Measurements from ENCODE around the gene ZC2HC1C. TPM values are rescaled to one million over a fixed set of nuclear protein-coding genes. Genes with fewer than 3 reads are reported as not detected.
"Not testable (repeated sequence)": the region's sequence is repeated elsewhere in the genome, so short reads cannot be mapped to it uniquely, and the experiment has no call there.

Gene ZC2HC1C
- total RNA-seq, 1 experiment from 2014 or later: 2.1 TPM

DNA sequence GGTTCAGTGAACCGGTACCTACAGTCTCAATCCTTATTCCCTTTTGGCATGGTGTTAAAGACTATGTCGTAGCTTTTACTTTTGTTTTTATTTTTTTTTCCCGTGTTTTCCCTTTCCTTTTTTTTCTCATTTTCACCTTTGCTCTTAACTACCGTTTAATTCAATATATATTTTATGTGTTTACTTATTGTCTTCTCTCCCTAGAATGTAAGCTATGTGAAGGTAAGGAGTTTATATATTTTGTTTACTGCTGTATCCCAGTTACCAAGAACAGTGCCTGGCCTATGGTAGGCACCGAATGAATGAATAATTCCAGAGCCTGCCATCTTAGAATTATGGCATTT lies 17.9 kb upstream of the ZC2HC1C start:
- DNase-seq (ENCODE audit: low spot score): no peak

DNA sequence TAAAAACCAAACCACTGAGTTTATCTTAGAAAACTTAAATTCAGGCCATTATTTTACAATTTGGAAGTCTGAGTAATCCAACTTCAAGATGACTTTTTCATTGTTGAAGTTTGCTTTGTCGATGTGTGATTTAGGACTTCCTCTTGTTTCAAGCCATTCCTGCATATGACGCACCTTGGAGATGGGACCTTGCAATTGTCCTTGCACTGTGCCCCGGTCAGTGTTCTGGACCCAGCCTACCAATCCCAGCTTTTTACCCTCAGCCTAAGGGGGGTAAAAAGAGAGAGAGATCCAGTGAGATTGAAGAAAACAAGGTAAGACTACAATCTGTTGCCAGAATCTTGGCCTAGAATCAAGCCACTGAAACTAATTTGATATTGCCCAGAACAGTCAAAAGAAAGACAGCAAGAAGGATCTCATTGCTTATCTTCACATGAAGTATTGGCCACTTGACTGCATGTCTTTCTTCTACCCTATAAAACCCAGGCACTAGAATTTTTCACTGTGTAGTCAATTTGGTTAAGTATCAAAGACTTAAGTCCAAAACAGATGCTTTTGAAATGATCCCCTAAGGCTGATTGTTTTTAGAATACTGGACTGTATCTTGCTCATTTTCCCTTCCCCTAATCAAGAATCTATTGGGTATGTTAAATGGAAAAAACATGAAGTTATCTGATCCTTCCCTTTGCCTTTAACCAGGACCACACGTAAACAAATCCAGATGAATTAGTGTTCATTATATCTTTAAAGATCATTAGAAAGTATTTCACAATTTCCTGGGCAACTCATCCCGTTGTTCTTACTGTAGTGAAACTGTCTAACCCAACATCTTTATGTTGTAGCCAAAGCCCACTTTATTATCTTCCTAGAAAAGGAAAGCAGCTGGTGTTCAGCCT lies 15.8 kb upstream of the ZC2HC1C start:
- in situ Hi-C loops (cut with HindIII; ENCODE audit: low sequenced_read_pairs): no loop called here
- DNase-seq (ENCODE audit: low spot score): no peak

More for the DNA sequence above, 17.9 kb upstream of the ZC2HC1C start:
- in situ Hi-C loops (cut with HindIII; ENCODE audit: low sequenced_read_pairs): no loop called here

GRCh38 chr14:75054421-75054820 lies 15.0 kb upstream of the ZC2HC1C start:
- DNase-seq (ENCODE audit: low spot score): no peak
- in situ Hi-C loops (cut with HindIII; ENCODE audit: low sequenced_read_pairs): no loop called here

- in situ Hi-C loops (cut with HindIII; ENCODE audit: low sequenced_read_pairs): no loop called here
- DNase-seq (ENCODE audit: low spot score): no peak
These were observed 9.8 kb upstream of the ZC2HC1C start for GRCh38 chr14:75059642-75060041.

- DNase-seq (ENCODE audit: low spot score): no peak
- in situ Hi-C loops (cut with HindIII; ENCODE audit: low sequenced_read_pairs): no loop called here
These were observed 9.0 kb upstream of the ZC2HC1C start for GRCh38 chr14:75060420-75060819.

GRCh38 chr14:75063013-75063412 lies 6.4 kb upstream of the ZC2HC1C start:
- in situ Hi-C loops (cut with HindIII; ENCODE audit: low sequenced_read_pairs): no loop called here
- no peak for DNase-seq (ENCODE audit: low spot score)

DNA sequence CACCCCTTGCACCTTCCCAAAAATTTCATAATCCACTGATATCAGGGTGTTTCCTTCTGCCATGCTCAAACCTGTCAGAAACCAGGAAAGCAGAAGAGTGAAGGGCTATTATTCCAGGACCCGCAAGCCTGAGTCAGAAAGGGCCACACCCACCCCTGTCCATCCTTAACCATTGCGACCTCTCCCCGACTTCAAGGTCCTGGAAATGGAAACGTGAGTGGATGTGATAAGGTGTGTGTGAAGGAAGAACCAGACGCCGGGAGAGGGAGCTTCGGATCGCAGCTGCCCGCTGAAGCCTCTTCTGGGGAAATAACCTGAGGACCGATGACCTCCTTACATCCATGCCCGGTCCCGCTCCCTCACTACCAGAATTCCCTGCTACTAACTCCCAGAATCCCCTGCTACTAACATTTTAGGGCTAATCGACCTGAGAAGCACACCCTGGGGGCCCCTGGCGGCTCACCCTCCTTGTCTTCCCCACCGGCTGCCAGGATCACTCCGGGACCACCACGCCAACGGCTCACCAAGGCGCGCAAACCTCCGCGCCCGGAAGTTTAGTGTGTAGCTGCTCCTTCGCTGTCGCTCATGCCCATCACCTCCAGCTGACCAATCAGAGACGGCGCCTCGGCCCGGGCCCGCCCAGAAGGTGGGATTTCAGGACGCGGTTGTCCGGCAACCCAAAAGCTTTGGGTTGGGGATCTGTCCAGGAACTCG lies 5.8 kb upstream of the ZC2HC1C start, which contains the start of gene ACYP1:
Gene ACYP1 (minus strand): TSS at position 534 of the 714 bp plus-strand sequence. CDS start 471 bp downstream, at position 63.
- in situ Hi-C loops (cut with HindIII; ENCODE audit: low sequenced_read_pairs): no loop called here
- peak; percentile 94 for DNase-seq (ENCODE audit: low spot score)

- in situ Hi-C loops (cut with HindIII; ENCODE audit: low sequenced_read_pairs): no loop called here
- no peak for DNase-seq (ENCODE audit: low spot score)
These were observed 5.3 kb upstream of the ZC2HC1C start for GRCh38 chr14:75064205-75064567.

- no peak for DNase-seq (ENCODE audit: low spot score)
- in situ Hi-C loops (cut with HindIII; ENCODE audit: low sequenced_read_pairs): no loop called here
These were observed 2.8 kb upstream of the ZC2HC1C start for GRCh38 chr14:75066691-75067090.

DNA sequence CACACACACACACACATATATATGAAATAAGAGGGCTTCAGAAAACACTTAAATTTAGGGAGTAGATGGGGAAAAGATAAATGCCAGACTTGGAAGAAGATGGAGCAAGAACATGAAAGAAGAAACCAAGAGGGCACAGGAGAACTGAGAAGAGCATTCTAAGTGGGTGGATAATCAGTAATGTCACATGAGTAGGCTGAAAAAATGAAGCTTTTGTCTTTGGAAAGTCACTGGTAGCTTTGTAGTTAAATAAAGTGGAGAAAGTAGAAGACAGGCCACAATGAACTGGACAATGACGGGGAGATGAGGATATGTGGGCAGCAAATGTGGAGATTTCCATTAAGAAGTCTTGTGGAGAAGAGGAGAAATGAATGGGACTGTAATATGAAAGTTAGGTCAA lies 2.2 kb upstream of the ZC2HC1C start:
- no peak for DNase-seq (ENCODE audit: low spot score)
- in situ Hi-C loops (cut with HindIII; ENCODE audit: low sequenced_read_pairs): no loop called here

- in situ Hi-C loops (cut with HindIII; ENCODE audit: low sequenced_read_pairs); DNase-seq (ENCODE audit: low spot score): not testable (repeated sequence)
These were observed 1.7 kb upstream of the ZC2HC1C start for GRCh38 chr14:75067765-75068164.

DNA sequence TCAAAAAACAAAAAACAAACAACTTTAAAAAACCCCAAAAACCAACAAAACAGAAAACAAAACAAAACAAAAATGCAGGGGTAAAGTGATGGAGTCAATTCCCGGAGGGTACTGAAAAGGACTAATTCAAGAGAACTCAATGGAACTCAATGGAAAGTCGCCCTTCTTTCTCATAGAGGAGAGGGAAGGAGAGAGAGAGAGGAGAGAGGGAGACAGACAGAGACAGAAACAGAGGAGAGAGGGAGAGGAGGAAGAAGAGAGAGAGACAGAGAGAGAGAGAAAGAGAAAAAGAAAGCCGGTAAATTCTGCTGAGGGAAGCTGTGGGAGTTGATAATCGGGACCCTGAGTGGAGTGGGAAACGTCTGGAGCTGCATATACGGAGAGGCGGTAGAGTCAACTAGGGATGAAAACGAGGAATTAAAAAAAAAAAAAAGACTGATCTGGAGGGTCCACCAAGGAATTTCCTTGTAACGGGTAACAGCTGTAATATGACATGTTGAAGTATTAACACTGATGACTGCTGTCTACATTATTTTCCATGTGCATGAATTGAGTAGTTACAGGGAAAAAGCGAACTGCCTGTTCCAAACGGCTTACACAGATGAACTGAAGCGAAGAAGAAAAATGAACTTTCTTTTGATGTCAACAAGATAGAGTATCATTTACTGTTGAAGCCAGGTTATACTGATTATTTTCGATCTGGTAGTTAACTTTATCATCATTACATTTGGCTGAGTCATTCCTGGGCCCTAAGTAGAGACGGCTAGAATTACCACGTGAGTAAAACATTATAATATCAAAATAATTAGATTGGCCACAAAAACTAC lies 934 bp upstream of the ZC2HC1C start:
- peak; percentile 47 for DNase-seq (ENCODE audit: low spot score)
- in situ Hi-C loops (cut with HindIII; ENCODE audit: low sequenced_read_pairs): no loop called here

- DNase-seq (ENCODE audit: low spot score): no peak
- in situ Hi-C loops (cut with HindIII; ENCODE audit: low sequenced_read_pairs): no loop called here
These were observed 337 bp downstream of the ZC2HC1C start for GRCh38 chr14:75069811-75070145.

DNA sequence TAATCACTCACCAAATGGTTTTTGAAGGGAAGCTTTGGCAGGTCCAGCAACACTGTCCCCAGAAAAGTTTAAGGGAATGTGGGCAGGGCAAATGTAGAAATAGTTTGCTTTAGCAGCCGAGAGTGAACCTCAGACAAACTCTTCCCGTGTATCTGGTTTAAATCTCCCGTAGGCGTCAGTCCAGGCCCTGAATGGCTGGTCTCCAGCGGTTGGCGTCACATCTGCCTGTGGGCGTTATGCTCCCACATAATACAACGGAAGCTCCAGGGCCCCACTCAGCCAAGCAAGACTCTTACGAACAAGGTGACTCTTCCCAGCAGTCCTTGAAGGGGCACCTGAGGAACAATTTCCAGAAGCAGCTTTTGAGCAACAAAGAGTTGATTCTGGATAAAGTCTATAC lies 942 bp downstream of the ZC2HC1C start:
- in situ Hi-C loops (cut with HindIII; ENCODE audit: low sequenced_read_pairs): no loop called here
- DNase-seq (ENCODE audit: low spot score): no peak

GRCh38 chr14:75077794-75078193 lies 8.4 kb downstream of the ZC2HC1C start:
- in situ Hi-C loops (cut with HindIII; ENCODE audit: low sequenced_read_pairs): no loop called here
- no peak for DNase-seq (ENCODE audit: low spot score)

DNA sequence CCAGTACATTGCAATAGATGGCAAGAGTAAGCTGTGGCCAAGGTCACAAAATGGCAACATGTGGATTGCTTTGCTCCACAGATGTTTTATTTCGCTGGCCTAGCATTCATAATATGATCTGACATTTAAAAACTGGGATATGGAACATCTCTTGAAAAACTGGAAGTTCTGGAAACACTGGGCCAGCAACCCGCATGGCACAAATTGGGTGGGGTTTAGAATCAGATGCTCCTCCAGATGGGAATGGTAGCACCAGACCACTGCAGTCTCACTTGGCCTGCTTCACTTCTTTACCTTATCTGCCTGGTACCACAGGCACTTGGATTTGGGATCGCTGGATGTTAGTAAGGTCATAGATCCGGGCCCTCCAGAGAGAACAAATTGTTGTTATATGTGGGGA lies 10.1 kb downstream of the ZC2HC1C start:
- in situ Hi-C loops (cut with HindIII; ENCODE audit: low sequenced_read_pairs): no loop called here
- DNase-seq (ENCODE audit: low spot score): no peak

- in situ Hi-C loops (cut with HindIII; ENCODE audit: low sequenced_read_pairs): no loop called here
These were observed 12.3 kb downstream of the ZC2HC1C start for GRCh38 chr14:75081660-75082229.

DNA sequence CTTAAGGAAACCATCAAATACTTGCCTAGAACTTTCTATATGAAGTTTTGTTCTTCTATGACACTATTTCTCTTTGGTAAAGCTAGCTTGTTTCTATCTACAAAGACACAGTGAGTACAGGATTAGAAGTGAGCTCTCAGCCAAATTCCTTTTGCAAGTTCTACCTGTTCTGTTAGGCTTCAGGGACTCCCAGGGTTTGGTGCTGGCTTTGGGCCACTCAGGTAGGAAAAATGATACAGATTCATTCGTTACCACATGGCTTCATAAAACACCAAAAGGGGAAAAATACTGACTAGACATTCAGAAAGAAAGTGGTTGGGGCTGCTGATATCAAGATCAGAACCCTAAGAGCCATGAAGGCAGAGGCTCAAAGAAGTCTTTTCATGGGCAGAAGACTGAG lies 13.8 kb downstream of the ZC2HC1C start:
- in situ Hi-C loops (cut with HindIII; ENCODE audit: low sequenced_read_pairs): no loop called here
- DNase-seq (ENCODE audit: low spot score): no peak

More at GRCh38 chr14:75081660-75082229, 12.3 kb downstream of the ZC2HC1C start:
- DNase-seq (ENCODE audit: low spot score): no peak

DNA sequence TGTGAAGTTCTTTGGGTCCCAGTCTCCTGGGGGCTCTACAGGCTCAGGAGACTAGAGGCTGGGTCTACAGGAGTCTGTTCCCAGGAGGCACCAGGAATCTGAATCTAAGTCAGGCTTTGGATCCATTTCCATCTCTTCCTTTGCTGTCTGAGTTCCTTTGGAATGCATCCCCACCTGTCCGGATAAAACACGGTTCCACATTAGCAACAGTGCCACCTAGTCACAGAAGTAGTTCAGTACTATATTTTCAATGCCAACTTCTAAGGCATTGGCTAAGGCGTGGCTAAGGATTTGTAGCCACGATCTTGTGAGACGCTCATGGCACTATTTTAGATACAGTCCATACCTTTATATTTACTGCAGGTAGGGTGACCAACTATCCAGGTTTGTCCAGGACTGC lies 15.1 kb downstream of the ZC2HC1C start:
- in situ Hi-C loops (cut with HindIII; ENCODE audit: low sequenced_read_pairs): no loop called here
- DNase-seq (ENCODE audit: low spot score): peak; percentile 25
